Cardiac muscle cell (in vitro differentiated cells and primary cell): ENCODE results near the gene TMEM164. TPM values are rescaled to one million over a fixed set of nuclear protein-coding genes. Genes with fewer than 3 reads are reported as not detected.

Experiments
- DNase-seq, 2 donors: peaks; one replicate each; pipeline versions ENCODE4 v3.0.0 to v3.0.0-alpha.2; 2010 to 2017; ENCODE audit warnings: low read depth in 1 of 2, low spot score in 1 of 2
- H3K27ac ChIP-seq: fragments of 200-600 bp; sonication (generic); 2 replicates; pipeline ENCODE4 v1.5.1; 2016
- H3K27me3 ChIP-seq: fragments of 200-600 bp; sonication (generic); 2 replicates; pipeline ENCODE4 v1.6.0; 2016; ENCODE audit warnings: control low read depth
- H3K36me3 ChIP-seq: fragments of 200-600 bp; sonication (generic); 2 replicates; pipeline ENCODE4 v1.5.1; 2016; ENCODE audit warnings: control low read depth
- H3K4me1 ChIP-seq: fragments of 200-600 bp; sonication (generic); 2 replicates; pipeline ENCODE4 v1.8.1; 2017; ENCODE audit warnings: low read depth, mild to moderate bottlenecking, mixed run types
- H3K4me3 ChIP-seq: fragments of 200-600 bp; sonication (generic); 2 replicates; pipeline ENCODE4 v1.5.1; 2016; ENCODE audit warnings: mild to moderate bottlenecking
- H3K9me3 ChIP-seq: fragments of 200-600 bp; sonication (generic); 2 replicates; pipeline ENCODE4 v1.5.1; 2017; ENCODE audit warnings: low read depth, mild to moderate bottlenecking, control low read depth
- polyA plus RNA-seq: library from polyadenylated mRNA; unstranded; fragments of >200 nt; fragmentation: Nextera tagmentation; extraction: Ambion mirVana; gene quantifications from 2 replicates; pipeline ENCODE4 v1.2.1, GENCODE V29; 2016
- total RNA-seq: library from RNA; depleted of rRNA; stranded (reverse); fragments of >200 nt; gene quantifications from 2 replicates; pipeline ENCODE4 v1.2.3, GENCODE V29; 2016
- TF ChIP-seq, protein P1 (sequence below): IDR thresholded peaks from 2 replicates; pipeline ENCODE4 v1.5.1; 2012; ENCODE audit warnings: low read depth, mild to moderate bottlenecking, low read length

The TMEM164 gene
- total and polyA plus RNA-seq, 2 experiments from 2014 or later: 6.8 to 70.3 TPM

DNA sequence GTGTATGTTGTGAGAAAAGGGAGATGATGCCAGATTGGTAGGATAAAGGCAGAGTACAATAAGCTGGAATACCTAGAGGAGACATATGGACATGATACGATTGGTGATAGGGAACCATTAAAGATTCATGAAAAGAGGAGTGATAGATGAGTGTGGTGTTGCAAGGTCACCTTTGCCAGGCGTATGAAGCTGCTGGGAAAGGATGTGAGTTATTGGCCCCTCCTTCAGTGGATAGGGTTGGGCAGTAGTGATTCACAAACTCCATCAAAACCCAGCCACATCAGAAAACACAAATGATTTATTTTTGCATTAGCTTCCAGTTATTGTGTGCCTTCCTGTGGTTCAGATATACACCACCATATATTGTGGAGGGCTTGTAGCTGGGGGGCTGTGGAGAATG lies 34.3 kb downstream of the TMEM164 start:
- Histone ChIP-seq H3K27ac (no peak overlapping the region), H3K36me3 (no peaks in the 10 kb centered on the region), H3K9me3 (no peaks in the 10 kb centered on the region), H3K27me3 (no peaks in the 10 kb centered on the region), H3K4me3 (no peak overlapping the region), H3K4me1 (peaks cover 5% of the 10 kb centered on the region)
- no peak for DNase-seq
- TF ChIP-seq, protein P1, sequence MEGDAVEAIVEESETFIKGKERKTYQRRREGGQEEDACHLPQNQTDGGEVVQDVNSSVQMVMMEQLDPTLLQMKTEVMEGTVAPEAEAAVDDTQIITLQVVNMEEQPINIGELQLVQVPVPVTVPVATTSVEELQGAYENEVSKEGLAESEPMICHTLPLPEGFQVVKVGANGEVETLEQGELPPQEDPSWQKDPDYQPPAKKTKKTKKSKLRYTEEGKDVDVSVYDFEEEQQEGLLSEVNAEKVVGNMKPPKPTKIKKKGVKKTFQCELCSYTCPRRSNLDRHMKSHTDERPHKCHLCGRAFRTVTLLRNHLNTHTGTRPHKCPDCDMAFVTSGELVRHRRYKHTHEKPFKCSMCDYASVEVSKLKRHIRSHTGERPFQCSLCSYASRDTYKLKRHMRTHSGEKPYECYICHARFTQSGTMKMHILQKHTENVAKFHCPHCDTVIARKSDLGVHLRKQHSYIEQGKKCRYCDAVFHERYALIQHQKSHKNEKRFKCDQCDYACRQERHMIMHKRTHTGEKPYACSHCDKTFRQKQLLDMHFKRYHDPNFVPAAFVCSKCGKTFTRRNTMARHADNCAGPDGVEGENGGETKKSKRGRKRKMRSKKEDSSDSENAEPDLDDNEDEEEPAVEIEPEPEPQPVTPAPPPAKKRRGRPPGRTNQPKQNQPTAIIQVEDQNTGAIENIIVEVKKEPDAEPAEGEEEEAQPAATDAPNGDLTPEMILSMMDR: no peak

DNA sequence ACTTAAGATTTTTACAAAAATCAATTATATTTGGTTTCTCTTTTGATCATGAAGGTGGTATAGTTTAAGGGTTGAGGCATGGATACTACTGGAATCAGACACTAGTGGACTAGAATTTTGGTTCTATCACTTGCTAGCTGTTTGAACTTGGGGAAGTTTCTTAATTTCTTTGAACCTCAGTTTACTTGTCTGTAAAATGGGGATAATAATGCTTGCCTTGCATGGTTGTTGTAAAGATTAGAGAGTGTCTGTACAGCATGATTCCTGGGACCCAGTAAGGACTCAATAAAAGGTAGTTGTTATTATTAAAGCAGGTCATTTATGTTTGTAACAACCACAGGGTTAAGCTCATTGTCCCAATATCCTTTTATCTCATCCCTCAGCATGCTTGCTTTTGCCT lies 36.0 kb downstream of the TMEM164 start:
- TF ChIP-seq, protein P1: no peak
- no peak overlapping the region for H3K4me3 ChIP-seq
- H3K27ac ChIP-seq: no peak overlapping the region
- DNase-seq: no peak
- H3K4me1 ChIP-seq: peaks cover 5% of the 10 kb centered on the region
- no peaks in the 10 kb centered on the region for H3K9me3 ChIP-seq
- H3K27me3 ChIP-seq: no peaks in the 10 kb centered on the region
- H3K36me3 ChIP-seq: no peaks in the 10 kb centered on the region

DNA sequence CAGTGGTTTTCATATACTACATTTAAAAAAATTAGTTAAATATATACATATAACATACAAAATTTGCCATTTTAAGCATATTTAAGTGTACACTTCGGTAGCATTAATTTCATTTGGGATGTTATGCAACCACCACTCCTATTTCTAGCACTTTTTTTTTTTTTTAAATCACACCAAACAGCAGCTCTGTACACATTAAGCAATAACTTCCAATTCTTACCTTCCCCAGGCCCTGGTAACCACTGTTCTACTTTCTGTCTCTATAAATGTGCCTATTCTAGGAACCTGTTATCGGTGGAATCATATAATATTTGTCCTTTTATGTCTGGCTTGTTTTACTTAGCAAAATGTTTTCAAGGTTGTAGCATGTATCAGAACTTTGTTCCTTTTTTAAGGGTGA lies 39.1 kb downstream of the TMEM164 start:
- H3K9me3 ChIP-seq: no peaks in the 10 kb centered on the region
- no peaks in the 10 kb centered on the region for H3K27me3 ChIP-seq
- TF ChIP-seq, protein P1: no peak
- peaks cover 19% of the 10 kb centered on the region for H3K4me1 ChIP-seq
- no peak for DNase-seq
- H3K36me3 ChIP-seq: no peaks in the 10 kb centered on the region
- no peak overlapping the region for H3K4me3 ChIP-seq
- H3K27ac ChIP-seq: no peak overlapping the region

DNA sequence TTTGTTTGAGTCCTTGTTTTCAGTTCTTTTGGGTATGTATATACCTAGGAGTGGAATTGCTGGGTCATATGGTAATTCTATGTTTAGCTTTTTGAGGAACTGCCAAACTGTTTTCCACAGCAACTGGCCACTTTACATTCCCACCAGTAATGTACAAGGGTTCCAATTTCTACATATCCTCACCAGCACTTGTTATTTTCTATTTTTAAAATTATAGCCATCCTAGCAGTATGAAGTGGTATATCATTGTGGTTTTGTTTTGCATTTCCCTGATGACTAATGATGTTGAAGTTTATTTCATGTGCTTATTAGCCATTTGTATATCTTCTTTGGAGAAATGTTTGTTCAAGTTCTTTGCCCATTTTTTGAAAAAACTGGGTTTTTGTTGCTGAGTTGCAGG lies 39.6 kb downstream of the TMEM164 start:
- no peak overlapping the region for H3K27ac ChIP-seq
- H3K27me3 ChIP-seq: no peaks in the 10 kb centered on the region
- peaks cover 19% of the 10 kb centered on the region for H3K4me1 ChIP-seq
- no peaks in the 10 kb centered on the region for H3K9me3 ChIP-seq
- no peak for DNase-seq
- H3K4me3 ChIP-seq: no peak overlapping the region
- no peaks in the 10 kb centered on the region for H3K36me3 ChIP-seq
- TF ChIP-seq, protein P1: no peak

DNA sequence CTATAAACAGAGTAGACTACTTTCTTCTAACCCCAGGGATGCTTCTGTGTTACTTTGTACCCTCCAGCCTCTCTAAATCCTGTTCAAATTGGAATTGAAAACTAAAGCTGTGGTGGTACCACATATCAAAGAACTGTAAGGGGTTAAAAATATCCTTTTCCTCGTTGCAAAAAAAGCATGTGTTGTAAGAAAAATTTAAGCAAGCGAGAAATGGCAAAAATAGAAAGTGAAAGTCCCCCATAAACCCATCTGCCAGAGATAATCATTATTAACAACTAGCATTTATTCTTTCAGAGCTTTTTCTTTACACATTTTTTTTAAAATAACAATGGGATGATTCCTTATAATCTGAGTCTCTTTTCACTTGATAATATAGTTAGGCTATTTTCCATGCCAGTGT lies 40.6 kb downstream of the TMEM164 start:
- DNase-seq: no peak
- H3K27ac ChIP-seq: no peak overlapping the region
- H3K36me3 ChIP-seq: no peaks in the 10 kb centered on the region
- TF ChIP-seq, protein P1: no peak
- H3K4me1 ChIP-seq: peaks cover 19% of the 10 kb centered on the region
- H3K9me3 ChIP-seq: no peaks in the 10 kb centered on the region
- H3K4me3 ChIP-seq: no peak overlapping the region
- no peaks in the 10 kb centered on the region for H3K27me3 ChIP-seq
